Naive thymus-derived CD4-positive, alpha-beta T cell (primary cell): ENCODE data around the gene HMCN1. TPM values are rescaled to one million over a fixed set of nuclear protein-coding genes. Genes with fewer than 3 reads are reported as not detected.

Experiments
- ATAC-seq: fragments of 150-1000 bp; cut with Tn5 transposase; 2 replicates; pipeline ENCODE4 v1.10.0; 2021; ENCODE audit warnings: mild to moderate bottlenecking, moderate library complexity
- CTCF ChIA-PET: fragments of 350-600 bp; sonication (Branson Sonifier 250); formaldehyde crosslinking; loops from one replicate; lab custom pipeline; 2021; ENCODE audit warnings: antibody characterized with exemption; lab: Charles Lee
- POLR2A ChIA-PET: fragments of 350-600 bp; sonication (Branson Sonifier 250); formaldehyde crosslinking; loops from one replicate; lab custom pipeline; 2021; ENCODE audit warnings: antibody characterized with exemption, inconsistent platforms; lab: Charles Lee
- DNase-seq, 9 donors: peaks; one replicate each; pipeline versions ENCODE4 v3.0.0 to v3.0.0-alpha.2; 2020 to 2022; ENCODE audit warnings: mixed read lengths in 1 of 9
- H3K27ac ChIP-seq: one replicate; pipeline ENCODE4 v1.7.0; 2013; ENCODE audit warnings: mild to moderate bottlenecking, low read depth, low read length, moderate library complexity
- H3K27me3 ChIP-seq, 2 donors: one replicate each; pipeline ENCODE4 v1.7.0; 2013; ENCODE audit warnings: low read length in 2 of 2, mild to moderate bottlenecking in 2 of 2, moderate library complexity in 2 of 2; ENCODE audit not compliant: control insufficient read depth in 2 of 2, insufficient read depth in 2 of 2
- H3K36me3 ChIP-seq, 3 experiments: 1 replicate in 2 of 3; 2 replicates in 1 of 3; pipeline ENCODE4 v1.7.0; 2013; ENCODE audit warnings: low read length in 3 of 3, mild to moderate bottlenecking in 3 of 3, moderate library complexity in 1 of 3; ENCODE audit not compliant: insufficient read depth in 3 of 3, control insufficient read depth in 2 of 3
- H3K4me1 ChIP-seq, 2 donors: one replicate each; pipeline ENCODE4 v1.7.0; 2013; ENCODE audit warnings: low read length in 2 of 2, mild to moderate bottlenecking in 2 of 2, moderate library complexity in 1 of 2; ENCODE audit not compliant: control insufficient read depth in 2 of 2, insufficient read depth in 2 of 2
- H3K4me3 ChIP-seq: 2 replicates; pipeline ENCODE4 v1.7.0; 2013; ENCODE audit warnings: mild to moderate bottlenecking, low read length
- H3K9me3 ChIP-seq, 3 experiments: 1 replicate in 2 of 3; 2 replicates in 1 of 3; pipeline ENCODE4 v1.7.0; 2013; ENCODE audit warnings: low read length in 3 of 3; ENCODE audit not compliant: control insufficient read depth in 2 of 3
- H3K27ac Mint-ChIP-seq, 9 donors: one replicate each; pipeline ENCODE4 v1.8.0; 2020 to 2022; ENCODE audit warnings: mixed read lengths in 9 of 9, mild to moderate bottlenecking in 8 of 9, moderate library complexity in 5 of 9, inconsistent platforms in 2 of 9
- H3K27me3 Mint-ChIP-seq, 5 donors: one replicate each; pipeline ENCODE4 v1.8.0; 2021 to 2022; ENCODE audit warnings: mixed read lengths in 5 of 5, mild to moderate bottlenecking in 1 of 5
- H3K36me3 Mint-ChIP-seq, 5 donors: one replicate each; pipeline ENCODE4 v1.8.0; 2020 to 2022; ENCODE audit warnings: mixed read lengths in 5 of 5, mild to moderate bottlenecking in 3 of 5, inconsistent platforms in 1 of 5
- H3K4me1 Mint-ChIP-seq, 7 donors: one replicate each; pipeline ENCODE4 v1.8.0; 2020 to 2022; ENCODE audit warnings: mixed read lengths in 7 of 7, mild to moderate bottlenecking in 3 of 7, inconsistent platforms in 1 of 7
- H3K4me3 Mint-ChIP-seq, 10 donors: one replicate each; pipeline ENCODE4 v1.8.0; 2020 to 2022; ENCODE audit warnings: mild to moderate bottlenecking in 10 of 10, mixed read lengths in 10 of 10, moderate library complexity in 6 of 10, inconsistent platforms in 2 of 10
- H3K9me3 Mint-ChIP-seq, 11 donors: one replicate each; pipeline ENCODE4 v1.8.0; 2020 to 2022; ENCODE audit warnings: mixed read lengths in 11 of 11, mild to moderate bottlenecking in 4 of 11, inconsistent platforms in 1 of 11, moderate library complexity in 1 of 11
- intact Hi-C, 2 donors: fragments of 100-400 bp; cut with micrococcal nuclease; formaldehyde crosslinking; loops; one replicate each; pipeline ENCODE4 v1.15.1; 2023
- polyA plus RNA-seq, 2 donors: library from polyadenylated mRNA; unstranded; fragments of 300-500 nt; fragmentation: Illumina TruSeq; gene quantifications; one replicate each; pipeline ENCODE4 v1.2.3, GENCODE V29; 2021
- total RNA-seq, 6 experiments: library from RNA in 5 of 6; stranded (reverse) in 5 of 6; gene quantifications; 1 replicate in 5 of 6; 2 replicates in 1 of 6; pipeline ENCODE4 v1.2.3 and lab custom pipeline; 2021 to 2026

Gene HMCN1
- total and polyA plus RNA-seq, 7 experiments from 2014 or later, result under 0.01 to 0.19 (median 0.16) TPM; not detected in 3

DNA sequence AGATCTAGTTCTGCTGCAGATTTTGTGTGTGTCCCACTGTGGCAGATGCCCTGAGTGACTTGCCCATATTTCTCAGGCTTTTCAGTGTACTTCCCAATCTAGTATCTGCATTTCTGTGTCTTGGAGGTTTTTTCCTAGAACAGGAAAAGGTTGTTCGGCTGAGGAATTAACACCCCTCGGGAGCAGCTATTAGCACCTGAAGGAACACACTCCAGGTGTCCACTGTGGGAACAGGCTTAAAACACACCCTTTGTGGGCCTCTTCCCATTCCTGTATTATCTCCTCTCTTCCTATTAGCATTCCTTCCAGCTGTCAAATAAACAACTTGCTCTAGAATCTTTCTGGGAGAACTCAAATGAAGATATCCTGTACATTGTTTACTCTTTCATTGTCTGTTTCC is 178.3 kb downstream of the HMCN1 start:
- Mint-ChIP-seq H3K27me3 (peaks cover 0 to 12% (median 0%) of the 10 kb centered on the region in 5 donors), H3K9me3 (no peaks in the 10 kb centered on the region), H3K36me3 (no peaks in the 10 kb centered on the region), H3K4me1 (peaks cover 0 to 2% (median 0%) of the 10 kb centered on the region in 7 donors), H3K27ac (no peak overlapping the region), H3K4me3 (no peak overlapping the region)
- no peak for ATAC-seq
- ChIA-PET CTCF (no interaction called here), POLR2A (no interaction called here)
- Histone ChIP-seq H3K4me1 (no peaks in the 10 kb centered on the region), H3K9me3 (no peaks in the 10 kb centered on the region), H3K36me3 (no peaks in the 10 kb centered on the region), H3K27me3 (no peaks in the 10 kb centered on the region), H3K27ac (no peak overlapping the region), H3K4me3 (no peak overlapping the region)
- intact Hi-C loops, result no loop called here
- DNase-seq, result no peak

DNA sequence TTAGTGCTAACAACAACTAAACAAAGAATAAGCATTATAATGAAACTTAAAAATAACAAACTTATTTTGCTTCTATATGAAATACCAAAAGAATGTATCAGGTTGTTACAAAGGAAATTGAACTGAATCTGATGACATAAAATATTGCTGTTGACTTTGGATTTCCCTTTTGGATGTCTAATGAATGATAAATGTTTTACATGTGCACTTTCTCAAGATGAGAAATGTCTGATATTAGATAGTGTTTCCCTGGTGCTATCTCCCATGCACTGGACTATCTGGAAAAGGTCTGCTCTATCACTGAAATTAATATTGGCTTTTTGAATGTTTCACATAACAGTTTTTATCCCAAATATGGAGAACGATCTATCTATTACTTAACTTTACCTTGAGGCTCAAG is 179.9 kb downstream of the HMCN1 start:
- no peak overlapping the region for H3K27ac Mint-ChIP-seq
- H3K27me3 Mint-ChIP-seq, result peaks cover 0 to 10% (median 0%) of the 10 kb centered on the region in 5 donors
- intact Hi-C loops, result no loop called here
- H3K27ac ChIP-seq, result no peak overlapping the region
- no peak overlapping the region for H3K4me3 Mint-ChIP-seq
- H3K9me3 ChIP-seq, result no peaks in the 10 kb centered on the region
- POLR2A ChIA-PET, result no interaction called here
- no peaks in the 10 kb centered on the region for H3K36me3 Mint-ChIP-seq
- no peaks in the 10 kb centered on the region for H3K36me3 ChIP-seq
- no peaks in the 10 kb centered on the region for H3K9me3 Mint-ChIP-seq
- CTCF ChIA-PET, result no interaction called here
- H3K4me1 Mint-ChIP-seq, result peaks cover 0 to 2% (median 0%) of the 10 kb centered on the region in 7 donors
- DNase-seq, result no peak
- H3K4me3 ChIP-seq, result no peak overlapping the region
- H3K27me3 ChIP-seq, result no peaks in the 10 kb centered on the region
- H3K4me1 ChIP-seq, result no peaks in the 10 kb centered on the region
- no peak for ATAC-seq

DNA sequence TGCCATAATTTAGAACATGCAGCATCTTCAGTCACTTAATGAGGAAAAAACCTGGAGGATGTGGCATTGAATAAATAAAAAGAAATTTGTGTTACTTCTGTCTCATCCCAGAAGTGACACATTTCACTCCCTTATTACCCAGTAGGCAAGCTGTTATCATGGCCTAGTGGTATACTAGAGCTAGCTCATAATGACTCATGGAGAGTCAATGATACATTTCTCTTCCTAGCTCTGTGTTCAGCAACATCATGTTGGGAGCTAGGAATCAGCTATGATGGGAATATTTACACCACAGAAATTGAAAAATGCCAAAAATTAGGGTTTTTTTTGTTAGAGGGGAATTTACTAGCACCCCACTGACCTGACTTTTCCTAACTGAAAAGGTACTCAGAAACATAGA is 182.7 kb downstream of the HMCN1 start:
- no peaks in the 10 kb centered on the region for H3K36me3 Mint-ChIP-seq
- ATAC-seq (no peak), DNase-seq (no peak)
- POLR2A ChIA-PET, result no interaction called here
- H3K4me1 Mint-ChIP-seq, result no peaks in the 10 kb centered on the region
- H3K27me3 Mint-ChIP-seq, result peaks cover 0 to 10% (median 4%) of the 10 kb centered on the region in 5 donors
- no peak overlapping the region for H3K27ac ChIP-seq
- no peak overlapping the region for H3K27ac Mint-ChIP-seq
- intact Hi-C loops, result no loop called here
- H3K4me1 ChIP-seq, result no peaks in the 10 kb centered on the region
- H3K9me3 Mint-ChIP-seq, result no peaks in the 10 kb centered on the region
- H3K4me3 ChIP-seq, result no peak overlapping the region
- no peaks in the 10 kb centered on the region for H3K36me3 ChIP-seq
- CTCF ChIA-PET, result no interaction called here
- H3K9me3 ChIP-seq, result no peaks in the 10 kb centered on the region
- H3K4me3 Mint-ChIP-seq, result no peak overlapping the region
- H3K27me3 ChIP-seq, result no peaks in the 10 kb centered on the region

DNA sequence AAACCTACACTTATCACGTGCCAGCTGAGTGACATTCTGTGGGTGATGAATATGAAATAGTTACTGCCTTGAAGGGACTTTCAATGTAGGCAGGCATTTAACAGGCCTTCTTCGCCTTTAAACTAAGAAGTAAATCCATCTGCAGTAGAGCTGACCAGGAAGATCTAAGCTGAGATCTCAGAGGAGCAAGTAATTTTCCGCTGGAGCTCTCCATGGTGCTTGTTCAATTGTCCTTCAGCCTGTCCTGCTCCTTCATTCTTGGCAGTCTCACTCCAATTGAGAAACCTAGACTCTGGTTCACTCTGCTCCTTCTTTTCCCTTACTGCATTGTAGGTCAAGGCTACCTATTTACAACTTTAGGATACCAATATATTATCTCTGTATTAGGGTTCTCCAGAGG is 183.5 kb downstream of the HMCN1 start:
- no peak overlapping the region for H3K4me3 Mint-ChIP-seq
- H3K4me1 ChIP-seq, result no peaks in the 10 kb centered on the region
- no peaks in the 10 kb centered on the region for H3K36me3 Mint-ChIP-seq
- H3K27me3 Mint-ChIP-seq, result peaks cover 0 to 10% (median 4%) of the 10 kb centered on the region in 5 donors
- ChIA-PET CTCF (no interaction called here), POLR2A (interaction anchor here (0.6 kb wide), 1 partner anchor 15 kb away, joined by 3 read pairs; no protein-coding TSS in a partner anchor)
- H3K27ac ChIP-seq, result no peak overlapping the region
- no peaks in the 10 kb centered on the region for H3K9me3 ChIP-seq
- H3K4me3 ChIP-seq, result no peak overlapping the region
- intact Hi-C loops, result no loop called here
- H3K27me3 ChIP-seq, result no peaks in the 10 kb centered on the region
- no peak for DNase-seq
- no peaks in the 10 kb centered on the region for H3K9me3 Mint-ChIP-seq
- no peaks in the 10 kb centered on the region for H3K4me1 Mint-ChIP-seq
- H3K27ac Mint-ChIP-seq, result no peak overlapping the region
- no peak for ATAC-seq
- no peaks in the 10 kb centered on the region for H3K36me3 ChIP-seq

DNA sequence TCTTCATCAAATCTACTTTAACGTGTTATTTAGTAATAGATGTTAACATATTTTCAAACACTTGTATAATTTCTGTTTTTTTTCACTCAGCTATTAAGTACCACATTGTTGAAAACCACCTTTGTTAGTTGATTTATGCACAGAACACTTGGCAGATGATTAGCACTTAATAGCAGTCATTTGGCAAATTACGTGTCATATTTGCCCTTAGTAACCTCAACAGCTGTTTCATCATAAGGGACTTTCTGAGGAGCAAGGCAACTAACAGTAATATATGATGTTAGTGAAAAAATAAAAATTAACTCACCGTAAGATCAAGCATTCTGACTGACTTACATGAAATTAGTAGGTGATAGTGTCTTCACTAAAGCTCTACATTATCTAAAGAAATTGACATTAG is 186.4 kb downstream of the HMCN1 start:
- Histone ChIP-seq H3K4me1 (no peaks in the 10 kb centered on the region), H3K36me3 (no peaks in the 10 kb centered on the region), H3K27ac (no peak overlapping the region), H3K9me3 (no peaks in the 10 kb centered on the region), H3K4me3 (no peak overlapping the region), H3K27me3 (no peaks in the 10 kb centered on the region)
- ChIA-PET POLR2A (no interaction called here), CTCF (no interaction called here)
- intact Hi-C loops, result no loop called here
- H3K4me3 Mint-ChIP-seq, result no peak overlapping the region
- no peaks in the 10 kb centered on the region for H3K4me1 Mint-ChIP-seq
- H3K27me3 Mint-ChIP-seq, result peaks cover 0 to 14% (median 4%) of the 10 kb centered on the region in 5 donors
- DNase-seq (no peak), ATAC-seq (no peak)
- H3K36me3 Mint-ChIP-seq, result no peaks in the 10 kb centered on the region
- H3K9me3 Mint-ChIP-seq, result peaks cover 0 to 1% (median 0%) of the 10 kb centered on the region in 11 donors
- H3K27ac Mint-ChIP-seq, result no peak overlapping the region

DNA sequence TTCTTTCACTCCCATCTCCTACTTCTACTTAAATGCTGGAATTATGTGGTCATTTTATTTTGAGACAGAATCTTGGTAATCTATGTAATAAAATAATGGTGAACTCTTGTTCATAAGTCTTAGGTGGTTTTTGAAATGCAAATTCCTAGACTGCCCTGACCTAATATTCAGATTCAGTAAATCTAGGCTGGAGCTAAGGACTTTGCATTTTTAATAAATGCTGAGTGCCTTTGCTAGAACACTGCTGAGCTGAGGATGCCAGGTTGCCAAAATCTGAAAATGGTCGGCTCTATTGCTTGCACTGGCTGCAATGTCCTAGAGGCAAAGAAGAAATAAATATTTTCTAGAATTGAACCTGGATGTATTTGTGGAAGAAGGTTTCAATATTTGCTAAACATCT is 187.4 kb downstream of the HMCN1 start:
- no peaks in the 10 kb centered on the region for H3K27me3 ChIP-seq
- no peaks in the 10 kb centered on the region for H3K36me3 Mint-ChIP-seq
- no peaks in the 10 kb centered on the region for H3K4me1 ChIP-seq
- no peak for DNase-seq
- no peak overlapping the region for H3K27ac Mint-ChIP-seq
- no peaks in the 10 kb centered on the region for H3K9me3 ChIP-seq
- peaks cover 0 to 1% (median 0%) of the 10 kb centered on the region in 11 donors for H3K9me3 Mint-ChIP-seq
- no peak overlapping the region for H3K4me3 ChIP-seq
- no peaks in the 10 kb centered on the region for H3K4me1 Mint-ChIP-seq
- no peak for ATAC-seq
- POLR2A ChIA-PET, result no interaction called here
- H3K27ac ChIP-seq, result no peak overlapping the region
- H3K4me3 Mint-ChIP-seq, result no peak overlapping the region
- peaks cover 0 to 14% (median 6%) of the 10 kb centered on the region in 5 donors for H3K27me3 Mint-ChIP-seq
- intact Hi-C loops, result no loop called here
- CTCF ChIA-PET, result no interaction called here
- H3K36me3 ChIP-seq, result no peaks in the 10 kb centered on the region

DNA sequence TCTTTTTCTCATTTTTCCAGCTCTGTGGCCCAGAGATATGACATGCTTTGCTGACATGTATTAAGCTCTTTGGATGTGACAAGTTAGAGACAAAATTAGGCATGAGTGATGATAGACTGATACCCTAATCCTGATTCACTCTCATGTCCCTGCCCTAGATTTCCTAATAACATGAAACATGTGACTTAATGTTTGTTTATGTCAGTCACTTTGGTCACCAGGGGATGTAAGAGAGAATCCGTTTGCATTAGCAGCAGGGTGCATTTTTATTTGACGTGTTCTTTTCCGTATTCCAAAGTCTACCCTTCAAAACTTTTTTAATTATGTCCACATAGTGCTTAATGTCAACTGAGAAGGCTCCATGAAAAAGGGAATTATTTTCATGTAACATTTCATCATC is 192.4 kb downstream of the HMCN1 start:
- no peak for ATAC-seq

More for the DNA sequence above, 192.4 kb downstream of the HMCN1 start:
- intact Hi-C loops, result no loop called here
- CTCF ChIA-PET, result no interaction called here
- H3K27ac ChIP-seq, result no peak overlapping the region
- Mint-ChIP-seq H3K4me3 (no peak overlapping the region), H3K27ac (no peak overlapping the region), H3K9me3 (peaks cover 0 to 1% (median 0%) of the 10 kb centered on the region in 11 donors), H3K36me3 (no peaks in the 10 kb centered on the region), H3K27me3 (peaks cover 0 to 11% (median 6%) of the 10 kb centered on the region in 5 donors), H3K4me1 (no peaks in the 10 kb centered on the region)
- no peaks in the 10 kb centered on the region for H3K27me3 ChIP-seq
- no peak for DNase-seq
- H3K9me3 ChIP-seq, result no peaks in the 10 kb centered on the region
- H3K4me1 ChIP-seq, result no peaks in the 10 kb centered on the region
- H3K36me3 ChIP-seq, result no peaks in the 10 kb centered on the region
- POLR2A ChIA-PET, result no interaction called here
- H3K4me3 ChIP-seq, result no peak overlapping the region
